NCI-H146 treated with DMSO at 0.1 percent for 48 hours (cell line): Measurements from ENCODE around the gene UNC5CL.
"Not testable (repeated sequence)": the region's sequence is repeated elsewhere in the genome, so short reads cannot be mapped to it uniquely, and the experiment has no call there.

Source experiments
- DNase-seq: peaks from one replicate; lab custom pipeline; 2025; ENCODE audit not compliant: unreplicated experiment; lab: John Stamatoyannopoulos, UW

The UNC5CL gene

GRCh38 chr6:41008011-41008410 is 31.0 kb downstream of the UNC5CL start:
- no peak for DNase-seq

DNA sequence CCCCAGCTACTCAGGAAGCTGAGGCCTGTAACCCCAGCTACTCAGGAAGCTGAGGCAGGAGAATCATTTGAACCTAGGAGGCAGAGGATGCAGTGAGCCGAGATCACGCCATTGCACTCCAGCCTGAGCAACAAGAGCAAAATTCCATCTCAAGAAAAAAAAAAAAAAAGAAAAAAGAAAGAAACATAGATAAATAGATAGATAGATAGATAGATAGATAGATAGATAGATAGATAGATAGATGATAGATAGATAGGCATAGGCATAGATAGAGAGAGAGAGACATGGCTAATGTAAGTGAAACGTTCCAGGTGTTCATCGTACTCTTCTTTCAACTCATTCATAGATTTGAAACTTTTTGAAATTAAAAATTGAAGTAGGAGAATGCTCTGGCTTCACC is 32.0 kb downstream of the UNC5CL start:
- DNase-seq = not testable (repeated sequence)

GRCh38 chr6:41006217-41006616 is 32.8 kb downstream of the UNC5CL start:
- DNase-seq = peak; percentile 70

GRCh38 chr6:41002168-41002567 is 36.9 kb downstream of the UNC5CL start:
- no peak for DNase-seq

- DNase-seq = no peak
These were observed 38.8 kb downstream of the UNC5CL start for GRCh38 chr6:41000248-41000647.

DNA sequence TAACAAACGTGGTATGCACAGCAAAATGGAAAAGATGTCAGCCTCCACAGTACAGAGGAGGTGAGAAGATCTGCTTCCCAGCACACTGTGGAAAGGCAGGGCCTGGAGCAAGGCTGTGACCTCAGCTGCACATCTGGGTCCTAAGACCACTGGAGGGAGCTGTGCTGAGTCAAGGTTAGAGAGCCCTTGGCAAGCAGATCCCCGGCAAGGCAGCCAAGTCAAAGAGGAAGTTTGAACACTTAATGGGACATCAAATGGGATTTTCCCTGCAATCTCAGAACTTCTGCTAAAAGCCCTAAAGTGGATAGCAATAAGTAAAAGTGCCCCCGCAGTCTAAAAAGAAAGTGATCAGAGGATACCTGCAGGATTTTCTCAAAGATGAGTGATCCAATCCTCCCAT is 39.5 kb downstream of the UNC5CL start:
- no peak for DNase-seq

DNA sequence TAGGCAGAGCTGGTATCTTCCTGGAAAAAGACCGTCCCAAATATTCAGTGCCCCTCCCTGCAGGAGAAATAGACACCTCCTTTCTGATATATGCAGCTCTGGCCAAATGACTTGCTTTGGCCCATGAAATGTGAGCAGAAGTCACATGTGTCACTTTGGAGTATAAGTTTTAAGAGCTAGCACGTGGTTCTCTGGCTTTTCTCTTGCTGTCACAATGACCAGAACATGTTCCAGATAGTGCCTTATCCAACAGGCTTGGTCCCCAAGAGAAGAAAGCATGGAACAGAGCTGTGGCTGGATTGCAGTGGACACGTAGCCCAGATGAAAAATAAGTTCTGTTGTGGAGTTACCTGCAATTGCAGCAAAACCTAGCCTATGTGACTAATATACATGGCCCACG is 40.4 kb downstream of the UNC5CL start:
- DNase-seq = no peak

GRCh38 chr6:40997234-40997957 is 41.6 kb downstream of the UNC5CL start:
- DNase-seq = peak; percentile 60

GRCh38 chr6:40996591-40997233 is 42.3 kb downstream of the UNC5CL start:
- DNase-seq = no peak

DNA sequence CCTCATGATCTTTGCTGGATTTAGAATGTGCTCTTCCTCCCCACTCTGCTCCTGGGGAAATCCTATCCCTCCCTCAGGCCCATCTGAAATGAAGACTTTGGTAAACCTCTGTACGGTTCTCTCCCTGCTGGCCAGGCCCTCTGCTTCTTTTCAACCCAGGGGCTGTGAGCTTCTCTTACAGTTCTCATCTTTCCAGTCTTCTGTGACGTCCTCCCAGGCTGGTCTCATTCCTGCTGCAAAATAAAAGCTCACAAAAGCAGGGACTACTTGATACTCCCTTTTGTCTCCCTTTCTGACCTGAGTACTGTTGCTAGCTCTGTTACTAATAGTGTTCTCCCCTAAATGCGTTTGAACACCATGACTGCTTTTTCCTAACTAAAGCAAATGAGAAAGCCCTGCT is 46.3 kb downstream of the UNC5CL start:
- no peak for DNase-seq

DNA sequence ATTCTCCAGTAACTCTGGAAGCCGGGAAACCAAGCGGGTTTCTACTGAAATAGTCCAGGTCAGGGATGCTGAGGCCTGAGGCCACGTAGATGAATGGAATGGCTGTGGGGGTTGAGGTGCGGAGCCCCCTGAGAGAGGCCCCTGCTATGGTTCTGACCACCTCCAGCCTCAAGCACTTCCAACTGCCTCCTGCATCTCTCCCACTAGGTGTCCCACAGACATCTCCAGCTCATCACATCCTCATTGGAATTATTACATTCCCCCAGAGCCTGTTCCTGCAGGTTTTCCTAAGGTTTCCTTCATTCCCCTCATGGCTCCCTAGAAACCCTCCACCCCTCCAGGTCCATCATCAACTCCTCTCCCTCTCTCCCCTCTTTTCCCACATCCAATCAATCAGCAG is 48.7 kb downstream of the UNC5CL start:
- no peak for DNase-seq

DNA sequence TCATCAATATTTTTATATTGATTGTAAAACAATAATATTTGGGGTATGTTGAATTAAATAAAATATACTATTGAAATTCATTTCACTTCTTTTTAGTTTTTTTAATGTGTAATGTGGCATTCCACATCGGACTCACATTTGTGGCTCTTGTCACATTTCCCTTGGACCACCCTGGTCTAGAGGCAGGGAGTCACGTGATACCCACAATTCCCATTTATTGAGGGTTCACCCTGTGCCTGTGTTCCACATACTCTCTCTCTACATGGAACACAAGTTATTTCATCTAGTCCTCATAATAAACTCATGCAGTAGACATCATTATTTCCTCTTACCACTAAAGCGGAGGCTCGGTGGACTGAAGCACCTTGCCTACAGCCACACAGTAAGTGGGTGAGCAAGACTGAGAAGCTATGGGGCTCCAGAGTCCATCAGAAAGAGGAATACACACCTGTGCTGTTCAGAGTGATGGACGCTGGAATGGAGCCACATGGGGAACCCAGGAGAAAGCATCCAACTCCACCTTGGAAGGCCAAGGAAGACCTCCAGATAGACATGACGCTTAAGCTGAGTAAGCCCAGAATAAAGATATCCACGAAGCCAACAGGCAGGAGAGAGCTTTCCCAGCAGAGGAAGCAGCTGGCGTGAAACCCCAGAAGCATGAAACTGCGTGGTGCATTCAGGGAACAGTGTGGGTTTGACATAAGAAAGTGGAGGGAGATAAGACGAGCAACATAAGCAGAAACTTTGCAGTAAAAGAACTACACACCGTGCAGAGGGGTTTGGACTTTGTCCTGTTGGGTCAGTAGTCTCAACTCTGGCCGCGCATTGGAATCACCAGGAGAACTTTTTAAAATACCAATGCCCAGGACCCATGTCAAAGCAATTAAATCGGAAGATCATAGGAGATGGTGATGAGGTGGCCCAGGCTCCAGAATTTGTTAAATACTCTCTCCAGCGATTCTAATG is 49.5 kb downstream of the UNC5CL start:
- DNase-seq = no peak

GRCh38 chr6:40988634-40989033 is 50.4 kb downstream of the UNC5CL start:
- no peak for DNase-seq

- DNase-seq = no peak
These were observed 51.9 kb downstream of the UNC5CL start for GRCh38 chr6:40986921-40987819.

DNA sequence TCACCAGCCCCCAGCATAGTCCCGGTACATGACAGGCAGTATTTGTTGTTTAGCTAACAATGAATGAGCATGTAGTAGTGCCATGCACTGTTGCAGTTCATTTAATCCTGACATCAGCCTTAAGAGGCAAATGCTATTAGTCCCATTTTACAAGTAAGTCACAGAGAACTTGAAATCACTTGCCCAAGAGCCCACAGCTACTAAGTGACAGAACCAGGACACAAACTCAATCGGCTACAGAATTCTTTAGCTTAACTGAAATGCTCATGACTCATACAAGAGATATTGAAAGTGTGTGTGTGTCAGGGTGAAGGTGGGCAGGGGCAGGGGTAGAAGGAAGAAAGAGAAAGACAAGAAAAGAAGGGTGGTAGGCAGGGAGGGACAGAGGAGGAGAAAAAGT is 52.7 kb downstream of the UNC5CL start:
- DNase-seq = no peak

- DNase-seq = no peak
These were observed 55.3 kb downstream of the UNC5CL start for GRCh38 chr6:40983752-40984151.

DNA sequence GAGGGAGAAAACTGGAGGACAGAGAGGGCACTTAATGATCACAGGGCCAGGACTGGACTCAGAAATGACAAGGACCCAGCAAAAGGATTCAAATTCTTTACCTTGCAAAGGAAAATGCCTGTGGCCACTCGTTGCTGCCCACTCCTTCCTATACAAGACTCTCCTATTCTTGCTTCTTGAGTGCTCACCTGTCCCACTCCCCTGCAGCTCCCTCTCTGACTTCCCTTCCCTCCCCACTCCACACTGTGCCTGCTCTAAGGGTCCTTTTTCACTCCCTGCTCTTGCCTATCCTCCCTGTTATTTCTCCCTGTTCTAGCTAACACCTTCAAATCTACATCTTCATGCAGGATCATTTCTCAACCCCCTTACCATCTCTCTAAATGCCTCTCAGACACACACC is 56.1 kb downstream of the UNC5CL start:
- DNase-seq = no peak

DNA sequence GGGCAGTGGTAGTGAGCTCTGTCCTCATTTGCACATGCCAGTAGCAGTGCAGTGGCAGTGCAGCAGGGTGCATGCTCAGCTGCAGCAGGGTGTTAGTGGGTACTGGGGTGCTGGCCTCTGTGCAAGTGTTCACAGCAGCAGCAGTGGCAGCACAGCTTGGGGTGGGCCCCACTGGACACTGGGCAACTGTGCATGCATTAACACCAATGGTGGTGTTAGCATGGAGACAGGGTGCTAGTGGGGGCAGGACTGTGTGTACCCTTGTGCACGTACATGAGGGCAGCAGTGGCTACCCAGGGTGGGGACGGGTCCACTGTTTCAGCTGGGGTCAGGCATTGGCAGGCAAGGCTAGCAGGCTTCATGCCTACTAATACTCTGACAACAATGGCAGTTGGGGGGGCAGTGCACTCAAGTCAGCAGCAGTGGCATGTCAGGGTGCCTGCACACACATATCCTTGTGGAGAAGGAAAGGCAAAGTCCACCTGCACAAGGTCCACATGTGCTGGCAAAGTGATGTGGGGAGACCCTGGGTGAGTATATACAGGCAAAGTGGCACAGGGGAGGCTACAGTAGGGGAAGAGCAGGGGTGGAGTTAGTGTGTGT is 60.2 kb downstream of the UNC5CL start:
- no peak for DNase-seq

GRCh38 chr6:40977695-40978094 is 61.3 kb downstream of the UNC5CL start:
- DNase-seq = no peak

GRCh38 chr6:40977085-40977484 is 61.9 kb downstream of the UNC5CL start:
- no peak for DNase-seq
